SJSA1 (cell line): ENCODE measurements around the gene TNFAIP8L3. TPM values are rescaled to one million over a fixed set of nuclear protein-coding genes. Genes with fewer than 3 reads are reported as not detected.
"Not testable (repeated sequence)": the region's sequence is repeated elsewhere in the genome, so short reads cannot be mapped to it uniquely, and the experiment has no call there.

ENCODE experiments used
- DNase-seq, 2 experiments: peaks; one replicate each; pipeline ENCODE4 v3.0.0-alpha.2; 2015 to 2020; ENCODE audit warnings: low spot score in 2 of 2, low read depth in 1 of 2
- H3K27ac ChIP-seq: fragments of 250-450 bp; sonication (Bioruptor Pico); 2 replicates; pipeline ENCODE4 v1.5.1; 2020; ENCODE audit warnings: mild to moderate bottlenecking, moderate library complexity
- H3K27me3 ChIP-seq: fragments of 250-450 bp; sonication (Bioruptor Pico); replicated peaks from 2 replicates; pipeline ENCODE4 v1.5.1; 2020; ENCODE audit warnings: mild to moderate bottlenecking, moderate library complexity
- H3K36me3 ChIP-seq: fragments of 250-450 bp; sonication (Bioruptor Pico); 2 replicates; pipeline ENCODE4 v1.5.1; 2020; ENCODE audit warnings: mild to moderate bottlenecking
- H3K4me1 ChIP-seq: fragments of 250-450 bp; sonication (Bioruptor Pico); replicated peaks from 2 replicates; pipeline ENCODE4 v1.6.1; 2021; ENCODE audit warnings: mild to moderate bottlenecking
- H3K4me3 ChIP-seq: fragments of 250-450 bp; sonication (Bioruptor Pico); 2 replicates; pipeline ENCODE4 v1.5.1; 2020; ENCODE audit warnings: mild to moderate bottlenecking
- H3K9me3 ChIP-seq: fragments of 250-450 bp; sonication (Bioruptor Pico); replicated peaks from 2 replicates; pipeline ENCODE4 v1.5.1; 2020; ENCODE audit warnings: mild to moderate bottlenecking
- total RNA-seq: library from RNA; depleted of rRNA; stranded (reverse); fragments of >200 nt; shearing (Covaris generic); gene quantifications from 2 replicates; pipeline ENCODE4 v1.2.3, GENCODE V29; 2014

TNFAIP8L3 gene
- total RNA-seq, 1 experiment from 2014 or later = not detected

- no peak for DNase-seq
- no peaks in the 10 kb centered on the region for H3K4me1 ChIP-seq
- H3K27me3 ChIP-seq = 0 out of 2 replicates have a peak, but pooled peaks cover 3% of the 10 kb centered on the region
- H3K9me3 ChIP-seq = no peaks in the 10 kb centered on the region
- no peak overlapping the region for H3K4me3 ChIP-seq
- no peaks in the 10 kb centered on the region for H3K36me3 ChIP-seq
- H3K27ac ChIP-seq = no peak overlapping the region
Measured at GRCh38 chr15:51048308-51048707, 46.4 kb downstream of the TNFAIP8L3 start.

DNA sequence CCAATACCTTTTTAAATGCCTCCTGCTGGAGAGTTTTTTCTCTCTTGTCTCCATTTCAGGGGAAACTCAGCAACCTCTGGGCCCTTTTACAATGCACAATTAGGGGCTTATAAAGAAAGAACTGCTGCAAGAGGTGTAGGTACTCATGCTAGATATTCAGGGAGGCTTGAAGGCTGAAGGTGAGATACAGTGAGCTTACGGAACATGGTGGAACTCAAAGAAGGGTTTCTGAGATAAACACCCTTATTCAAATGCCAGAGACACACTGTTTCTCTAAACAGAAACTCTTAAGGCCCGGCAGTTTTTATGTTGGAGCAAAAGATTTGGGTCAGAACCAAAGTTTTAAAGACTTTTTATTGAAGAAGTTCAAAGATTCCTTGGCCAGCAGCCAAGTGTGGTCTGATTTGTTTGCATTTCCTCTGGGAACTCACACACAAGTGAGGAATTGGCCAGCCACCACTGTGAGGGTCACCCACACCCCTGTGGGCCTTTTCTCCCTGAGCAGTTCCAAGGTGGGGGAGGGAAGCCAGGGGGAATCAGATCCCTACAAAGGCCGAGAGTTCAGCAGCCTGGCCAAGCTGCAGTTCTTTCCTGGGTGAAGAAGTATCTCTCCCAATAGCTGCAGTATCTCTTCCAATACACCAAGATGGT is 47.8 kb downstream of the TNFAIP8L3 start:
- Histone ChIP-seq H3K4me1 (no peaks in the 10 kb centered on the region), H3K36me3 (no peaks in the 10 kb centered on the region), H3K27me3 (0 out of 2 replicates have a peak, but pooled peaks cover 3% of the 10 kb centered on the region), H3K27ac (no peak overlapping the region), H3K9me3 (no peaks in the 10 kb centered on the region), H3K4me3 (no peak overlapping the region)
- no peak for DNase-seq

DNA sequence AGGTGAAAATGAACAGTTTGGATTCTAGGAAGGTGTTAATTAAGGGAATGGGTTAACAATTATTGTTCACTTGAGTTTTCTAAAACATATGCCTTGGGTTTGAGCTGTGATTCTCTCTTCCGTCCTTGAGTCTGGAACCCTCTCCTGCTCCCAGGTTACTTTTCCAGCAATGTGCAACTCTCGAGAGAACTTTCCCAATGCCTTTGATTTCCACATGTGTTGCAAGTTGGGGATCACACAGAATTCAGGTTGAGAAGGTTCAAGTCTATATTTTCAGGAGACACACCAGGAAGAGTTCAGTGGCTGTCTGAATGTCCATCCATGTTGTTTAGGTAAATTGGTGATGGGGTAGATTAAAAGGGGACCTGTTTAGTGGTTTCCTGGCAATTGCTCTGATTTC is 48.7 kb downstream of the TNFAIP8L3 start:
- DNase-seq = no peak
- Histone ChIP-seq H3K4me1 (no peaks in the 10 kb centered on the region), H3K9me3 (no peaks in the 10 kb centered on the region), H3K27ac (no peak overlapping the region), H3K36me3 (no peaks in the 10 kb centered on the region), H3K4me3 (no peak overlapping the region), H3K27me3 (0 out of 2 replicates have a peak, but pooled peaks cover 3% of the 10 kb centered on the region)

DNA sequence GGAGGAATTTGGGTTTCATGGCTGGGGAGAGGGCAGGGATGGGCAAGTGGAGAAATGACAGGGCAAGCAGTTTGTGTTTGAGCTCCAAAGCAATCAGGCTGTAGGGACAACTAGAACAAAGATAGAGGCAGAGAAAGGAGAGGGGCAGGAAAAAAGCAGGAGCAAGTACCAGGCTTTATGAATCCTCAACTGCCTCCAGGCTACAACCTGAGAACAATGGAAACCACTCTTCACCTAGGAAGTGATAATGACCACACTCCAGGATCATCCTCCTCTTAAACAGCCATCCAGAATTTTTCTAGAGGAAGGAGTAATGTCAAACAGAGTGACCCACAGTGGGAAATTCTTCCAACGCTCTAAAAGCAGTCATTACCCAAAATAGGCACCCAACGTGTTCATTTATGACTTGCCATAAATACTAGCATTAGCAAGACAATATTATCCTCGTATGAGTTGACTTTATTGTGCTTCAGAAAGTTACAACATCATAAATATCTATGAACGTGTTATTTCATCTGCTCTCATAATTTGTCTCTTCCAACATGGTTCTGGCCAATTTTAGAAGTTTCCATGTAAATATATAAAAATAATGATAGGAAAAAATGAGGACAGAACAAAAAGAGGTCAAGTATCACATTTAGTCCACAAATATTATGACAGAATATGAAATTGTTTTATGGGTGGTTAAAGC is 50.5 kb downstream of the TNFAIP8L3 start:
- no peaks in the 10 kb centered on the region for H3K4me1 ChIP-seq
- DNase-seq = no peak
- no peaks in the 10 kb centered on the region for H3K9me3 ChIP-seq
- H3K36me3 ChIP-seq = no peaks in the 10 kb centered on the region
- no peak overlapping the region for H3K4me3 ChIP-seq
- no peaks in the 10 kb centered on the region for H3K27me3 ChIP-seq
- H3K27ac ChIP-seq = no peak overlapping the region

DNA sequence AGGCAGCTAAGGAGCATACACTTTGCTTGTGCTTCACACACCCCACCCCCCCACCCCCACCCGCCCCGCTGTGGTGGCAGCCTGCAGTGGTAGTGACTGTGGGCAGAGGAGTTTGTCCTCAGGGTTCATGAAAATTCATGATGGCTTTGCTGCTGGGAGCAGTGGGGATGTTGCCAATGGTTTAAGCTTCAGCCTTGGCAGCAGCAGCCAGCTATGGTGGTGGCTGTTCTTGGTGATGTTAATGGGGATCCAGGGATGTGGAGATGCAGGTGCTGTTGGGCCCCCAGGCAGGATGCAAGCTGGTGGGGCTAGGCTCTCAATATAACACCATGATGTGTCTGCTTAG is 55.8 kb downstream of the TNFAIP8L3 start:
- Histone ChIP-seq H3K27ac (no peak overlapping the region), H3K4me3 (no peak overlapping the region), H3K27me3 (no peaks in the 10 kb centered on the region), H3K36me3 (no peaks in the 10 kb centered on the region), H3K4me1 (no peaks in the 10 kb centered on the region), H3K9me3 (no peaks in the 10 kb centered on the region)
- DNase-seq = no peak

GRCh38 chr15:51038162-51038973 is 56.3 kb downstream of the TNFAIP8L3 start:
- no peak for DNase-seq
- no peaks in the 10 kb centered on the region for H3K36me3 ChIP-seq
- no peaks in the 10 kb centered on the region for H3K4me1 ChIP-seq
- no peak overlapping the region for H3K27ac ChIP-seq
- H3K27me3 ChIP-seq = no peaks in the 10 kb centered on the region
- no peak overlapping the region for H3K4me3 ChIP-seq
- H3K9me3 ChIP-seq = no peaks in the 10 kb centered on the region

GRCh38 chr15:51037474-51037873 is 57.2 kb downstream of the TNFAIP8L3 start:
- H3K4me1 ChIP-seq, H3K4me3 ChIP-seq, DNase-seq, H3K27me3 ChIP-seq, H3K36me3 ChIP-seq, H3K27ac ChIP-seq, H3K9me3 ChIP-seq: not testable (repeated sequence)

- H3K4me1 ChIP-seq = peaks cover 12% of the 10 kb centered on the region
- peak; percentile 51 to 69 for DNase-seq
- H3K9me3 ChIP-seq = no peaks in the 10 kb centered on the region
- no peak overlapping the region for H3K4me3 ChIP-seq
- no peaks in the 10 kb centered on the region for H3K36me3 ChIP-seq
- peak overlapping the region; percentile 56 for H3K27ac ChIP-seq
- no peaks in the 10 kb centered on the region for H3K27me3 ChIP-seq
Measured at GRCh38 chr15:51030649-51031316, 63.9 kb downstream of the TNFAIP8L3 start.

GRCh38 chr15:51025454-51025846 is 69.3 kb downstream of the TNFAIP8L3 start:
- H3K4me3 ChIP-seq = no peak overlapping the region
- no peaks in the 10 kb centered on the region for H3K36me3 ChIP-seq
- no peak overlapping the region for H3K27ac ChIP-seq
- H3K4me1 ChIP-seq = peaks cover 4% of the 10 kb centered on the region
- no peaks in the 10 kb centered on the region for H3K9me3 ChIP-seq
- DNase-seq = no peak
- no peaks in the 10 kb centered on the region for H3K27me3 ChIP-seq

DNA sequence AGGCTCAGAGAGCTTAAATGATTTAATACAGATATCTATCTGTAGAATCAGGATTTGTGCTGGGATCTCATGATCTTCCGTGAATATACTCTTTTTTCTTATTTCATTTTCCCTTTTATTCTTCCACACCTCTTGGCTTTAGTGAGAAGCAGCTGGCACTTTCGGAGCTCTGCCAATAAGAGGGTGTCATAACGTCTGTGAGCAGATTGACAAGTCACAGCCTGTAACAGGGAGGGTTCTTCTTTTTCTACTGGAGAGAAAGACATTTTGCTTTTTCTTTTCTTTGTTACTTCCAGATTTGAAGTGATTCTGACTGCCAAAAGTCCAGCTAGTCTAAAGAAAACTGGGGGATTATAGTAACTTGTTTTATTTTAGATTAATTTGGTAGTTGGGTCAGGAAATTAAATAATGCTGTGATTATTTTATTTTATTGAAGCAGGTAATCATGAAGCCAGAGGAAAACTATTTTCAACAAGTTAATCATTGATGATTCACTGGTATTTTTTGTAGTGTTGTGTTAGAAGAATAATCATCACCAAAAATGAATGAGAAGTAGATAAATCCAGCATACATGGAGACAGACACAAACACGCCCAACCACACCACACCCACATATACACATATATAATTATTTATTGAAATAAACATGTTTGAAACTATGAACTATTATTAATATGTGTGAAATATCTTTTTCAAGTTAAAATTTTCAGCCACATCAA is 69.8 kb downstream of the TNFAIP8L3 start:
- H3K27me3 ChIP-seq = no peaks in the 10 kb centered on the region
- no peak for DNase-seq
- no peak overlapping the region for H3K27ac ChIP-seq
- H3K36me3 ChIP-seq = no peaks in the 10 kb centered on the region
- no peaks in the 10 kb centered on the region; the same call in 1 of the 2 replicates for H3K4me1 ChIP-seq
- no peak overlapping the region for H3K4me3 ChIP-seq
- 0 out of 2 replicates have a peak, but pooled peaks cover 1% of the 10 kb centered on the region for H3K9me3 ChIP-seq

DNA sequence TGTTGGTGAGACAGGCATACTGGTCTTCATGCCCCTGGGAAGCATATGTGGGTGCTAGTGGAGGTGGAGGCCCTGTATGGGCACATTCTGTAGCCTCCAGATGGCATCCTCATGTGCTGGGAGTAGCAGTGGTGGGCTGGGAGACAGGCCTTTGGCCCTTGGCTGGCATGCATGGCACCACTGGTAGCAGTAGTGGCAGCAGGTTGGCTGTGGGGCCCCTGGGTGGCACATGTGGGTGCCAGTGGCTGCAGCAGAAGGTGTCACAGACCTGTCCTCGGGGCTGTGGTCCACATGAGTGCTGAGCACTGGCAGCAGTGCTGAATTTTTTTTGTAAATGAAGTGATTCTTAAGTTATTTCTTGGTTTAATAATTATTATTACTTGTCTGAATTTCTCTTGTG is 71.2 kb downstream of the TNFAIP8L3 start:
- Histone ChIP-seq H3K36me3 (no peaks in the 10 kb centered on the region), H3K27ac (no peak overlapping the region), H3K4me3 (no peak overlapping the region), H3K9me3 (0 out of 2 replicates have a peak, but pooled peaks cover 3% of the 10 kb centered on the region), H3K4me1 (no peaks in the 10 kb centered on the region), H3K27me3 (no peaks in the 10 kb centered on the region)
- no peak for DNase-seq

GRCh38 chr15:51022206-51022605 is 72.5 kb downstream of the TNFAIP8L3 start:
- H3K9me3 ChIP-seq = 0 out of 2 replicates have a peak, but pooled peaks cover 3% of the 10 kb centered on the region
- no peak overlapping the region for H3K4me3 ChIP-seq
- DNase-seq = no peak
- no peak overlapping the region for H3K27ac ChIP-seq
- H3K4me1 ChIP-seq = no peaks in the 10 kb centered on the region
- H3K27me3 ChIP-seq = no peaks in the 10 kb centered on the region
- H3K36me3 ChIP-seq = no peaks in the 10 kb centered on the region

GRCh38 chr15:51016615-51017014 is 78.1 kb downstream of the TNFAIP8L3 start:
- H3K9me3 ChIP-seq = 0 out of 2 replicates have a peak, but pooled peaks cover 3% of the 10 kb centered on the region
- no peak overlapping the region for H3K27ac ChIP-seq
- H3K4me1 ChIP-seq = no peaks in the 10 kb centered on the region
- H3K4me3 ChIP-seq = no peak overlapping the region
- H3K36me3 ChIP-seq = no peaks in the 10 kb centered on the region
- no peak for DNase-seq
- no peaks in the 10 kb centered on the region for H3K27me3 ChIP-seq
